Measurements from ENCODE around the gene NOL6.
"Not testable (repeated sequence)": the region's sequence is repeated elsewhere in the genome, so short reads cannot be mapped to it uniquely, and the experiment has no call there.

The NOL6 gene

GRCh38 chr9:33472171-33472880 lies 1.4 kb downstream of the NOL6 start:
- no peak for DNase-seq

GRCh38 chr9:33471361-33471760 lies 2.4 kb downstream of the NOL6 start:
- no peak for DNase-seq

DNA sequence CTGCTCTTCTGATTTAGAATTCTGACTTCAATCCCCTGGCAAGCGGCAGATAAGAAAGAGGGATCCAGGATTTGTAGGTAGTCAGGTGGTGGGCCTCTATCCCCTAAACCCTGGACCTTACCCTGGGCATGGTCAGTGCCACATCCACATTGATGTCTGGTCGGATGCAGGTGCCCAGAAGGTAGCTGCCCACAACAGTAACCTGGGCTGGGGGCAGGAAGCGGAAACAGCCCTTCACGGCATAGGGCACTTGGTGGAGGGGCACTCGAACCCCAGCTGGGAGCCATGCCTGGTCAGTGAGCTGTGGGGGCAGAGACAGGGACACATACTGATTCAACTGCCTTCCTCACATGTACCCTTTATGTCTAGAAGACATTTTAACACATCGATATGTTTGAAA lies 3.8 kb downstream of the NOL6 start:
- DNase-seq: no peak

GRCh38 chr9:33468797-33469621 lies 4.7 kb downstream of the NOL6 start:
- no peak for DNase-seq

DNA sequence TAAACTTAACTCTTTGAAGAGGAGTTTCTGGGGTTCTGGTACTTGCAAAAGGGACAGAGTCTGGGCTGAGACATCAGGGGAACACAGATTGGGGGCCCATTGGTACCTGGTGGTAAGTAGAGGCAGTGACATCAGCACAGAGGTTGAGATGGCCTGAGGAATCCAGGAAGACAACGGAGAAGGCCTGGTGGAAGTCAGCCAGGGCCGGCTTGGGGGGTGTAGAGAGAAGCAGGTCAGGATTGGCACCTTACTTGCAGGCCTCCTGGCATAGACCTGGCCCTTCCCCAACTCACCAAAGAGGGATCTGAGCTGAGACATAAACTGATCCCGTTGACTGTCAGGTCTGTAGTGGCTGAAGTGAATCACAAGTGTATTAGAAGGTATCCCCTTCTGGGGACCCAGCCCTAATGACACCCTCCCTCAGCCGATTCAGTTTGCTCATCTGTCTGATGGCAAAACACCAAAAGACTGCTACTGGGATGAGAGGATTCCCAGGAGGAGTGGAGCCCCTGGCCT lies 5.5 kb downstream of the NOL6 start:
- DNase-seq: no peak

- no peak for DNase-seq
These were observed 6.2 kb downstream of the NOL6 start for GRCh38 chr9:33467526-33467925.

DNA sequence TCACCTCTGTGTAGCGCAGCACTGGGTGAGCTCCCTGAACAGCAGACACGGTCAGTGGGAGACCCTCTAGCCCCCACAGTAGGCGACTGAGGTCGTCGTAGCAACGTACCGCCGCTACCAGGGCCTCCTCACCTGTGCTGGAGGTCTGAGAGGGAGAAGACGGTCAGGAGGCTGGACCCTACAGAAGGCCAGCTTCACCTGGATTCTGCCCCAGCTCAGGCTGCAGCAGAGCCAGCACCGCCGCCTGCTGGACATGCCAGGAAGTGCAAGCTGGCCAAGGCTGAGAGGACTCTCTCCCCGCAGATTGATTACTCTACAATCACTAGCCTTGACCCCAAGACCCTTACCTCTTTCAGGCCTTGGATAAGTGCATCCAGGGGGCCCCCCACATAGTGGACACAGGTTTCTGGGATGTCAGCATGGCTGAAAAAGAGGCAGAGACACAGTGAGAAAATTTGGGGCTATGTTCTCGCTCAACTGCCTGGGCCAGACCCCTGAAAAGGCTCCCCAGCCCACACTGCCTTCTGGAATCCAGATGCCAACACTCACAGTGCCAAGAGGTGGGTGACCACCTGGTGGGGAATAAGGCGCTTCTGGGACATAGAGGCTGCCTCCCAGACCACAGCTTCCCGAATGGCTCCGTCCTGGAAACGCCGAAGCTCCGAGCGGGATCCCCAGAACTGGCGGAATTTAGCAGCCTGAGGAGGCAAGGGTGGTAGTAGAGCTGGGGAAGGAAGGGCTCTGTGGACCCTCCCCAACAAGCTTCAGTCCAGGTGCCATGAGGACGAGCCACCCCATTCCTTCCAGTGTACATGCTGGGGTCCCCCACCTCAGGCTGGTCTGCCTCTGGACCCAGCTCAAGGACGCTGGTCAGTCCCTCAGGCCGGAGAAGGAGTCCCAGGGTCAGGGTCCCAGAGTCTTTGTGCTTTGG lies 6.9 kb downstream of the NOL6 start:
- no peak for DNase-seq

GRCh38 chr9:33465596-33466564 lies 7.8 kb downstream of the NOL6 start:
- no peak for DNase-seq

DNA sequence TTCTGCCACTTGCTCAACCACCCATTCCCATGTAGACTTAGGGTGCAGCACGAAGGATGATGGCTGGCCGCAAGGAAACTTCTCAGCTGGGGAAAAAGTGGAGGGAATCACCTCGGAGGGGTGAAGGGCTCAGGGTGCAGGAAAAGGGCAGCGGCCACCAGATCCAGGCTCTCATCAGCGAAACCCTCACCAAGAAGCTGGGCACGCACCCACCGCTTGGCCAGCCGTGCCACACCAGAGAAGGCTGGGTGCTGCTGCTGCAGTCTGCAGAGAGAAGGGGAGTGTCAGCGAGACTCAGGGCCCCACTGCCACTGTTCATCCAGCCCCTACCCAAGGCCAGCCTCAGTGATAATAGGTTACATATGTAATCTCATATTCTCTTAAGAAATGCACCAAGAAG lies 8.6 kb downstream of the NOL6 start:
- no peak for DNase-seq

DNA sequence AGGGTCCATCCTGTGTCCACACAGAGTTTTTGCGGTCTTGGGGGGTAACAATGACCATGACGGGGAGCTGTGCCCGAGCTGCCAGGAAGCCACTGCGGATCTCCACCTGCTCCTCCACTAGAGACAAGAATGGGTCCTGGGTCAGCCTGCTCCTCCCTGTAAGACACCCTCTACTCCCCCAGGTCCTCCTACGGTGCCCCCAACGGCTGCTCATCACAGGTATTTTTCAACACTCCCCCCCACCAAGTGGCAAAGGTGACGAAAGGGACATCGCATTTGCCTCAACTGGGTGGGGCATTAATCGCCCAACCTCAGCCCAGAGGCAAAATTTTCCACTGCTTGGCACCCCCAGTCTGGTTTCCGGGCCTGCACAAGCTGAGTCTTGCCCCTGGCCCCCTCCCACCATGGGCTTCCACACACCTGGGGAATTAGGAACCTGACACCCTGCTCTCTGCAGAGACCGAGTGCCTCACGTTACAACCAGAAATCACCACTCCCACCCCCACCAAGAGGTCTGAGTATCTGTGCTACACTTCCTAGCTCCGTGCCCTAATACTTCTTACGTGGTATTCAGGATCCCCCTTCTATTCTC lies 9.6 kb downstream of the NOL6 start:
- DNase-seq: no peak

DNA sequence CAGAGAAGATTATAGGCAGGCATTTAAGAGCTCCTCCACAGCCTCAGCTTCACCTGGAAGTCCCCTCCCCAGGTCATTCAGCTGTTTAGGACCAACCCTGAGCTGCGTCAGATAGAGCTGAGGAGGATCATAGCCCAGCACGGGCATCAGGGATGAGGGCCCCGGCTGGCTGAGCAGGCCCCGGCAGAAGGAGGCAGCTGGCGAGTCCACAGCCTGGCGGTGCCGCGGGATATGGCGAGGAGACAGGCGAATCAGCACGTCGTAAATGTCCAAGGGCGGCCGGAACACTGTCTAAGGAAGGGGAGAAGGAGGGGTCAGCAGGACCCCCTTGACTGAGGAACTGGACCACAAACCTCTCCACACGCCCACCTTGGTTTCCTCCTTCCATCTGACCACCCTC lies 10.6 kb downstream of the NOL6 start:
- no peak for DNase-seq

- DNase-seq: no peak
These were observed 12.2 kb downstream of the NOL6 start for GRCh38 chr9:33461492-33461891.

GRCh38 chr9:33460854-33461253 lies 12.9 kb downstream of the NOL6 start:
- DNase-seq: no peak

GRCh38 chr9:33459115-33459514 lies 14.6 kb downstream of the NOL6 start:
- no peak for DNase-seq

DNA sequence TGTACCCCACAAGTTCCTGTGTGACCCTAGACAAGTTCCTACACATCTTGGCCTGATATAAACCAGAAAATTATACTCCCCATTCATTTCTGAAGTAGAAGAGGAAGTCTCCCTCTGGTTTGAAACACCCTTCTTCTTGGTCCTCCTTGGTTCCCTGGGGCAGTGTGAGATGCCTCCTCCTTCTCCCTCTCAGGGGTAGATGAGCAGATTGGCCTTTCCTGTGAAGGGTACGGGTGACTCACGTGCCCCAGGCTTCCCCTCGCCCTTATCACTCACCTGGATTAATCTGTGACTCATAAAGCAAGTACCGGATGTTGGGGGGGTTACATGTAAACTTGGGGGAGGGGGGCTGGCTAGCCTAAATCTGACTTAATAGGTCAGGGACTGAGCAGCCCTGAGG lies 15.3 kb downstream of the NOL6 start:
- DNase-seq: no peak

- DNase-seq: no peak
These were observed 17.8 kb downstream of the NOL6 start for GRCh38 chr9:33455945-33456344.

DNA sequence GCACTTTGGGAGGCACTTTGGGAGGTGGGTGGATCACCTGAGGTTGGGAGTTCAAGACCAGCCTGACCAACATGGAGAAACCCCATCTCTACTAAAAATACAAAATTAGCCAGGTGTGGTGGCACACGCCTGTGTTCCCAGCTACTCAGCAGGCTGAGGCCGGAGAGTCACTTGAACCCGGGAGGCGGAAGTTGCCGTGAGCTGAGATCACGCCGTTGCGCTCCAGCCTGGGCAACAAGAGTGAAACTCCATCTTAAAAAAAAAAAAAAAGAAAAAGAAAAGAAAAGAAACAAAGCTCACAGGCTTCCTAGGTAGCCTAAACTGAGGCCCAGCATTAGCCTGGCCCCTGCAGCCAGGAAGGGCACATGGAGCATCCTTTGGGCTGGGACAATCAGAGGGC lies 18.3 kb downstream of the NOL6 start:
- DNase-seq: not testable (repeated sequence)

GRCh38 chr9:33454661-33455026 lies 19.1 kb downstream of the NOL6 start:
- not testable (repeated sequence) for DNase-seq

- no peak for DNase-seq
These were observed 19.6 kb downstream of the NOL6 start for GRCh38 chr9:33453999-33454660.

DNA sequence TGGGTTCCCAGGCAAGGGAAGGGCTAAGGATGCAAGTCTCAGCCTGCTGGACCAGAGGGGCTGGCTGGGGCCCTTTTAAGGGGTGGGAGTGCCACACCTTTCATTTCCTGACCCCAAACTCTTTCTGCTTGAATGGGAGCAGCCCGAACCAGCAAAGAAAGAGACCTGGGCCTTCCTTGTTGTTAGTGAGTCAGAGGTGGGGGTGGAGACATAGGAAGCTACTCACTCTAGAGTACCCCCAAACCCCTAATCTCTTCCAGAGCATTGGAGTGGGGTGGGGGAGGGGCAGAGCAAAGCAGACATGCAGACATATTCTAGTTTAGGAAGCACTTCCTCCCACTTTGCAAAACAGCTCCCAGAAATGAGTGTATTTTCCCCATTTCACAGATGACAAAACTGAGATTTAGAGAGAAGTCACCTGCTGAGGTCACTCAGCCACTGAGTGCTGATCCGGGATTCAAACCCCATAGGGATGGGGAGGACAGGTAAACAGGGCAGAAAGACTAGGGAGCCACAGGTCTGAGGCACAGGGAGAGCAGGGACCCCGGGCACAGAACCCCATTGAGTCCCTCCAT lies 20.4 kb downstream of the NOL6 start:
- no peak for DNase-seq

GRCh38 chr9:33452828-33453271 lies 20.9 kb downstream of the NOL6 start:
- no peak for DNase-seq
